HuH-7.5 (cell line): ENCODE measurements around the gene CDH23.
"Not testable (repeated sequence)": the region's sequence is repeated elsewhere in the genome, so short reads cannot be mapped to it uniquely, and the experiment has no call there.

Experiments used
- DNase-seq: peaks from one replicate; pipeline ENCODE4 v3.0.0; 2011; ENCODE audit warnings: low spot score

CDH23 gene

DNA sequence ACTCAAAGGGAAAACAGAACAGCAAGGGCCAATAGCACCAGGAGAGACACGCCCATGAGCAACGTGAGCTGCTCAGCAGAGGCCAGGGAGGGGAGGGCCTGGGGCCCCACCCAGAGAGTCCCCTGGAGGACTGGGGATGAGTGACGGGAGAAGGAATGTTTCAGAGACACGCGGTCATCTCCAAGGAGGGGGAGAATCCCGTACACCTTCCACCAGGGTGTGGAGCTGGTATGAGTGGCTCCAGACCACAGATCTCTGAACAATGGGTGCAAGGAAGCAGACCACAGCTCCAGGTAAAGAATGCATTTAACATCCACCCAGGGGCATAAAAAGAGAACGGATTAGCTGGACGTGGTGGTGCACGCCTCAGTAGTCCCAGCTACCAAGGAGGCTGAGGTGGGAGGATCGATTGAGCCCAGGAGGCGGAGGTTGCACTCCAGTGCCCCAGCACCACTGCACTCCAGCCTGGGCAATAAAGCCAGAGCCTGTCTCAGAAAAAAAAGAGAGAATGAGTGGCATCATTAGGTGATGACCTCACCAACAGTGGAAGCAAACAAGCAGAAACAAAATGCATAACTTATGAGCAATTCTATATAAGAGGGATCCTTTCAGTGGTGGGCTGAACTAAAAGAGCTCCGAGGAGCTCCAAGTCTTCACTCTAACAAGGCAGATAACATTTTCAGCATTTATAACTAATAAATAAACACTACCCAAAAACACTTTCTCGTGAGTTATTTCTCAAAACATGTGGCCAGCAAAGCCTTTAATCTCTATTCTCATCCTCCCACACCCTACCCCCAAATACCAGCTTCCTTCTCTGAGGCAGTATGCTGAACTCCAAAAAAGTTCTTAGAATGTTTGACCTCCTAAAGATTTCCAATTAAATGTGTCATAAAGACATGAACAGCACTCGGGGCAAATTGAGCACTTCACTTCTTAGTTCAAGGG, 441.8 kb downstream of the CDH23 start:
- DNase-seq, result no peak

DNA sequence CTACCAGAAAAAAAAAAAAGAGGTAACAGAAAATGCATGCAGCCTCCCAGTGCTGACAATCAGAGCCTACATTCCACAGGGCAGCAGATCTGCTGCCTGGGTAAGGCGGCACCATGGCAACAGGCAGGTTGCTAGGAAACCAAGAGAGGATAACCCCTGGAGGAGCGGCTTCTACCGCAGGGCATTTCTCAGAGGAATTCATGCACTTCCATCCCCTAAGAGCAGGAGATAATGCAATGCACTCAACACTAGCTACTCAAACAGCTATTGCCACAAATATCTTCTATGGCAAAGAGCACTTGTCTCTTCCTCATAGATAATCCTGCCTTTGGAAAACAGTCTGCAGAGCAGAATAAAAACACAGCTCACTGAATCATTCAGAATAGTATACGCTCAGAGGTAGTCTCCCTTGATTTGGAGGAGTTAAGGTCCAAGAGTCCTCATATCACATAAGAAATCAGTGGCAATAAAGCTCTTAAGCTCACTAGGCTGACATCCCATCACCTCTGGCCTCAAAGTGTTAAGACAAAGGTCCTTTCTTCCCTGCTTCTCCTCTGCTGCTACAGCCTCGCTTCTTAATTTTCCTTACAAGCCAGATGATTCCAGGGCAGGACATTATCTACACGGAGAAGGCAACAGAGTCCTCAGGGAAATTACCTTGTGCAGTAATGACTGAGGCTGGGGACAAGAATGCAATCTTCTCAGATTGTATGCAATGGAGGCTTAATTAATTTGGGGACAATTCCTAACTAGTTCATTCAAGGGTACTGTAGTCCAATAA, 443.6 kb downstream of the CDH23 start:
- DNase-seq, result peak; percentile 38

DNA sequence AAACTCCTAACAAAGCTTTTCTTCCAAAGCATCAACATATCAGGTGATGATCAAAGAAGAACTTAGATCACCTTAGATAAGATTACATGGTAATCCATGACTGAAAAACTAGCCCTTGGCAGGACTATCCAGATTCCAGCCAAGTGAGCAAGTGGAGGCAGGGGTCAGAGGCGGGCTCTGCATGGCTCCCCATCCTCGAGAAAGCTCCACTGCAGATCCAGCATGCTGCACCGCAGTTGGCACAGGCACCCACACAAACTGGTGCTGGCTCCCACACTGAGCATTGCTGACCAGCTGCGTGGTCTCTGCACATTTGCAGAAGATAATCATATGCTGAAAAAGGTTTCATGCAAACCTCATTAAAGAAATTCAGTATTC, 444.2 kb downstream of the CDH23 start:
- DNase-seq, result no peak

DNA sequence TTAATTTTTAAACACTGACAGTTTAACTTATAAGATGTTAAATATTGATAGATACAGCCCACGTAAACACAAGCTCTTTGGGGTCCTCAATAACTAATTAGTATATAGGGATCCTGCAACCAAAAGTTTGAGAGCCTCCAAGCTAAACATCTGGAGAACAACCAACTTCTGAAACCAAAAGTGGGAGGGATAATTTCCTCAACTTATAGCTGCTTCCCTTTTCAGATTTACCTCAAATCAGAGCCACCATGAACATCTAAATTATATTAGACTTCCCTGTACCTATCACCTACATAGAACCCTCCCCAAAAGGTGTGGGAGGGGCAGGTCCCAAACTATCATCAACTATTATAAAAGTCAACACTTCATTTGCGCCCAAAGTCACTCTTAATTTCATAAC, 445.7 kb downstream of the CDH23 start:
- DNase-seq, result no peak

DNA sequence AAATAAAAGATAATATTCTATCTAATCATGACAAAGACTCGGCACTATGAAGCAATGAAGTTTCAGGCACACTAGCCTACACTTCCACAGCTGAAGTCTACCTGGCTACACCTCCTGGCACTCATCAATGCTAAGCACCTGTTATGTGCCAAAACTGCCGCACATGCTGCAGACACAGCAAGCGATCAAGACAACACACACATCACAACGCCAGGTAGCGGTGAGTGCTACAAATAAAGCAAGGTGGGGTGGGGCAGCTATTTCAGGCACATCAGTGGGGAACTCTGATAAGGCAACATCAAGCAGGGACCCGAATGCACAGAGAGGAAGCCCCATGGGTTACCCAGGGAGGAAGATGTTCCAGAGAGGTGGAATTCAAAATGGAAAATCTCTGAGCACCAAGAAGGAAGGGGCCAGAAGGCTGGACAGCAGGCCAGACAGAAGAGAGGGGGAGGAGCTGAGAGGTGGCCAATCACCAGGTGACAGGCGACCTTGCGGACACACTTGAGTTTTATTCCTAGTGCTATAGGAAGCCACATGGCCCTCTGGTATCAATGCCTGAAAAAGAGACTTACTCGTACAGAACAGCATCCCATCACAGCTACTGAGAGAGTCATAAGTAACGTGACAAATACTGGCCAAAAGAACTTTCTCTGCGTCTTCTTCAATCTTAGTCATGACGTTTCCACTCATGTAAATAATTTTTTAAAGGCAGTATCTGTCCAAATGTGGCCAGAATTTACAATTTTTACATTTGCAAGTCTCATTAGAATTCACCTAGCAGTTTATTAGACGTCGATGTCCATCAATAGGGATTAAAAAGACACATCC, 446.4 kb downstream of the CDH23 start:
- no peak for DNase-seq

DNA sequence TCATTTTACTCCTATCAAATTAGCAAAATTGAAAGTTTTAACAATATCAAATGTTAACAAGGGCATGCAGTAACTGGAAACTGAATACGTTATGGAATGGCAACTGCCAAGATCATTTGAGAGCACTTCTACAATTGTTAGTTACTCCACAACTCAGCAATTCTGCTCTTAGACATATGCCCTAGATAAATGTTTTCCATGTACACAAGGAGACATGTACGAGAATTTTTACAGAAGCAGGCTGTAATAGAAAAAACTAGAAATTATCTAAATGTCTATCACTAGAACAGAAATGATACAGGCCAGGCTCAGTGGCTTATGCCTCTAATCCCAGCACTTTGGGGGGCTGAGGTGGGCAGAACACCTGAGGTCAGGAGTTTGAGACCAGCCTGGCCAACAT, 447.4 kb downstream of the CDH23 start:
- DNase-seq, result no peak

DNA sequence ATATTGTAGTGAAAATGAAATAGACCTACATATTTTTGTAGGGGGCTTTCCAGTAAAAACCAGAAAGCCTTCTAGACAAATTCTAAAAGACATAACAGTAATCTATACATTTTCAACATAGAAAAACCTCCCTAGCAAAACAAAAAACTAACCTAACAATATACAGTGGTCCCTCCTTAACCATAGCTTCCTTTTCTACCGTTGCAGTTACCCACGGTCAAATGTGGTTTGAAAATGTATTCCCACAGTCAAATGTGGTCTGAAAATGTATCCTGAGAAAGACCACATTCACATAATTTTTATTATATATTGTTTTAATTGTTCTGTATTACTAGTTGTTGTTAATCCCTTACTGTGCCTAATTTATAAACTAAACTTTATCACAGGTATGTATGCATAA, 448.0 kb downstream of the CDH23 start:
- DNase-seq, result no peak

DNA sequence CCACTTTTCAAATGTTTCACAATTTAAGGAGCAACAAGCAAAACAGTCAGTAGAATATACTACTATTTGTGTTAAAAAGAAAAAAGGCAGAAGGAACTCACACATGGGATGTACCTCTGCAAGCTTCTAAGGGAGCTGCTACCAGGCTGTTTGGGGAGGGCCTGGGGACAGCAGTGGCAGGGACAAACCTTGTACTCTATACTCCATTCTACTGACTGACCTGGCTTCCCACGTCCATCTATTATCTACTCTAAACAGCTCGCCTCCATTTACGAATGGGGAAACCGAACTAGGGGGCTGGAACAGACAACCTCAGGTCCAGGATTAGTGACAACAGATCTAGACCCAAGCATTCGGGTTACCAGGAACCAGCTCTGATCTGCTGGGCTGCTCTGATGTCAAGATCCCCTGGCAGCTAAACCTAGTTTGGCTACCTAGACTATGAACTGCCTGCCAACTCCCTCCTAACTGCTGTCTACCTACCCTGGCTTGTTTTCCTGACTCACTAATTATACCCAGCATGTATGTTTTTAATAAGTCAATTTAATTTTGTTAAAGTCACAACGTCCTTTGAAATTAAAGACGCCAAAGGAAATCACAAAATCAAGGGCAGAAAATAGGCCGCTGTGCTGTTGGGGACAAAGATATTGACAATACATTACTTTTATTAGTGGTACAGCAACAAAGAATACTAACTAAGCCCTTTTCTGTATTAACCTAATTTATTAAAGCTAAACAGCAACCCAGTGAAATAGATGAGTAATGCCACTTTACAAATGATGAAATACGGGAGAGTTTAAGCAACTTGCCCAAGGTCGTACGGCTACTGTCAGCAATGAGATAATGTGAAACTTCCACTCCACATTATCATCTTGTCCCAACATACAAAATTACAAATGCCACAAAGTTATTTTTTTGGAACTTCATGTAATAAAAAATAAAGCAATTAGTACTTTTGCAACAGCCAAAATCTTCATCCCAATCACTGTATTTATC, 449.0 kb downstream of the CDH23 start:
- no peak for DNase-seq

DNA sequence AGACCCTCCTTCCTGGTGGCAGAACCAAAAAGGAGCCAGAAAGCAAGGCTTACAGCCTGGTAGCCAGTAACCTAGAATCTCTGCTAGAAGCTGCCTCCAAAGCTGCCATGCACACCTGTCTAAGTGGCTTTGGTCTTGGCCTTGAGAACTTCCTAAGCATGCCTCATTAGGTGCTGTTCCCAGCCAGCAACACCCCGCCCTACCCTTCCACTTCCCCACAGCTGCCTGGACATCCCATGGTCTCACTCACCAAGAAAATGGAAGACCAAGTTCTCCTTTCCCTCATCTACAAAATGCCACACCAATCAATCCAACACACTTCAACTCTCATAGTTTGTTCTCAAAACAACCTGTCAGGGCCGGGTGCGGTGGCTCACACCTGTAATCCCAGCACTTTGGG, 450.1 kb downstream of the CDH23 start:
- DNase-seq, result no peak

DNA sequence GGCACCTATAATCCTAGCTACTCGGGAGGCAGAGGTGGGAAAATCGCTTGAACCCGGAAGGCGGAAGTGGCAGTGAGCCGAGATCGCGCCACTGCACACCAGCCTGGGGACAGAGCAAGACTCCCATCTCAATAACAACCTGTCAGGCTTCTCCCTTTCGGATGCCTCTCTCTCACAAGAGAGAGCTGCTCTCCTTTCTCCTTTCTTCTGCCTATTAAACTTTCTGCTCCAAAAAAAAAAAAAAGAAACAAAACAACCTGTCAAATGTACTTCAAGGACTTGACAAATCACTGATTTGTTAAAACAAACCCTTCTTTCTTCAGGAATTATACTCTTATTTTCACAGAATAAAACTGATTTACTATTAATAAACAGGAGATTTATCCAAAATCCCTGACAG, 450.7 kb downstream of the CDH23 start:
- no peak for DNase-seq

DNA sequence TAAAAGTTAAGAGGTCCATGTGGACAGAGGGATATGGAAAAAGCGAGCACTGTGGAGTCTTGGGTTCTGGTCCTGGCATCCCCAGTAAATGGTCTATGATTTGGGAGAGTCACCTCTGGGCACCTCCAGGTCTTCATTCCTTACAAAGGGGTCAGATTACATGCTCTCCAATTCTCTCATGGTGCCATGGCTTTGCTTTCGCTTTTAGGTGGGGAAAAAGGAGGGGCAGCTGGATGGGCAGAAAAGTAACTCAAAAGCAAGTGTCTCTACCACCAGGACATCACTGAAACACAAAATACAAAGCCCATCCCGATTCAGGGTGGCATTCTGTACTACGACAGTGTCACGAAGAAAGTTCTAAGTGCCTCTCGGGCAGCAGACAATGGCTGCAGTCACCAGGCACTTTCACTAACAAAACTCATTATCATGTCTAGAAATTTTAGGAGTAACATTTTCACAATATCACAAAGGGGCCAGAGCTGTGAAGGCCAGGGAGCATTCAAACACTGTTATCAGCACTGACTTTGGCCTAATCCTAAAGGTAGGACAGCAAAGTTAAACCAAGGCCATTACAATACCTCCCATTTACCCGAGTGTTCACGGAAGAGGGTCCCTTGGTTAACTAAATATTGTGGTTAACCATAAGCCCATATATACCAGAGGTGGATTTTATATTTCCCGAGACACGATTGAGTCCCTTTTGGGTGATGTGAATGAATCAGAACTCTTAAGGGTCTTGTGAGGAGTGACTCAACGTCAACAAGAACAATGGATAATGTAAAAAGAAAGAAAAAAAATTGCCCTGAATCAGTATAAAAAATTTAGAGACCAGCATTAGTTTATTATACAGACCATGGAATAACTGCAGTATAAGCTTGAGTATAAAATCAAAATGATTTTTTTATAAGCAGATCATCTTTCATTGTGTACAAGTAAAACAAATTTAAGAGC, 451.9 kb downstream of the CDH23 start:
- DNase-seq, result no peak

DNA sequence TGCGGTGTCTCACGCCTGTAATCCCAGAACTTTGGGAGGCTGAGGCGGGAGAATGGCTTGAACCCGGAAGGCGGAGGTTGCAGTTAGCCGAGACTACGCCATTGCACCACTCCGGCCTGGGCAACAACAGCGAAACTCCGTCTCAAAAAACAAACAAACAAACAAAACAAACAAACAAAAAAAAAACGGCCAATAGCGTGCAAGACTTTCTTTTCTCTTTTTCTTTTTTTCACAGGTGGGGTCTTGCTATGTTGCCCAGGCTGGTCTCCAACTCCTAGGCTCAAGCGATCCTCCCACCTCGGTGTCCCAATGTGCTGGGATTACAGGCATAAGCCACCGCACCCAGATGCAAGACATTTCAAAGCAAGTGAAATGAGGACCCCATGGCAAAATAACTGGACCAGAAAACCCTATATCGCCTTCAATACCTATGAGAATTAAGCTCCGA, 452.8 kb downstream of the CDH23 start:
- no peak for DNase-seq

DNA sequence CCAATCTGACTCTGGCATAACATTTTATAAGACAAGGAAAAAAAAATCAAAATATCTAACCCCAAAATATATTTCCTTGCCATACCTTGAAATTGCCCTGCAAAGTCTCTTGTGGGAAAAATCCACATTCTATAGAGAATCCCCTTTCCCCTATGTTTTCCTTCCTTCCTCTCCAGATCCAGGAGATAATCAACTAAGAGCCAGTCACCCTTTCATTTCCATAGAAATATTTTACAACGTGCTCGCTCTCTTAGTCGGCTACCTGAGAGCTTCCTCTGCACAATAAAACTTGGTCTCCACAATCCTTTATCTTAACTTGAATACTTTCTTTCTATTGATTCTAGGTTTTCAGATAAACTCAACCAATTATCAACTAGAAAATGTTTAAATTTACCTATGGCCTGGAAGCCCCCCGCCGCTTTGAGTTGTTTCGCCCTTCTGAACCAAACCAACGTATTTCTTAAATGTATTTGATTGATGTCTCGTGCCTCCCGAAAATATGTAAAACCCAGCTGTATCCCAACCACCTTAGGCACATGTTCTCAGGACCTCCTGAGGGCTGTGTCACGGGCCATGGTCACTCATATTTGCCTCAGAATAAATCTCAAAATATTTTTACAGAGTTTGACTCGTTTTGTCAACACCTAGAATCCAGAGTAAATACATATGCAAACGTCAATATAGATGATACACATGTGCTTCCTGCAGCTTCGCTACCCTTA, 453.5 kb downstream of the CDH23 start:
- DNase-seq, result no peak

DNA sequence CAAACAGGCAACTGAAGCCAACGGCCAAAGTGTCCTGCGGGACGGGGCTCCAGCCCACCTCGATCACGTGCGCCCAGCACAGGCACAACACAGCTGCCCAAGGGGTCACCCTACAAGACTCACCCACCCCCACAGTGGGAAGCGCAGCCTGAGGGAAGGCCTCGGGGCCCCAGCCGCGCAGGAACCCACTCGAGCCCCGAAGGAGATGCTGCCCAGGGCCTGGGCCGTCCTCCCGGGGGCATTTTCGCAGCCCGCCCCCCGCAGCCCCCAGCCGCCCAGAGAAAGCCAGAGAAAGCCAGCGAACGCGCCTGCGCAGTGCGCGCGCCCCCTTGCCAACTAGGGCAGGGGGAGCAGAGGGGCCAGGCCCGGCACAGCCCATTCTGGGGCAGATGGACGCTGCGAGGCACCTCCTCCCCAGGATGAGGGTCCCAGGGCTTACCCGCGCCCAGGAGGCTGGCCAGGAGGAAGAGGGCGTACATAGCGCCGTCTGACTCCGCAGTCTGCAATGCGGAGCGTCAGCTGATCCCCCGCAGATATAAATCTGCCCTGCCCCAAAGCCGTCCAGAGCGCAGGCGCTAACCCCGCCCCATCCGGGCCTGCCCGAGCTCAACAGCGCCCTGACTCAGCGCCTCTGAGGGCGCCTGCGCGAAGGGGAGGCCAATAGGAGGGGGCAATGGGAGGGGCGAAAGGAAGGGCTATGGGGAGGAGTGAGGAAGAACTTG, 454.2 kb downstream of the CDH23 start, which contains the start of gene PSAP:
TSS of gene PSAP (minus strand) at position 509 of the 722 bp plus-strand sequence. CDS start at position 479, 30 bp downstream.
- DNase-seq, result peak; percentile 94

DNA sequence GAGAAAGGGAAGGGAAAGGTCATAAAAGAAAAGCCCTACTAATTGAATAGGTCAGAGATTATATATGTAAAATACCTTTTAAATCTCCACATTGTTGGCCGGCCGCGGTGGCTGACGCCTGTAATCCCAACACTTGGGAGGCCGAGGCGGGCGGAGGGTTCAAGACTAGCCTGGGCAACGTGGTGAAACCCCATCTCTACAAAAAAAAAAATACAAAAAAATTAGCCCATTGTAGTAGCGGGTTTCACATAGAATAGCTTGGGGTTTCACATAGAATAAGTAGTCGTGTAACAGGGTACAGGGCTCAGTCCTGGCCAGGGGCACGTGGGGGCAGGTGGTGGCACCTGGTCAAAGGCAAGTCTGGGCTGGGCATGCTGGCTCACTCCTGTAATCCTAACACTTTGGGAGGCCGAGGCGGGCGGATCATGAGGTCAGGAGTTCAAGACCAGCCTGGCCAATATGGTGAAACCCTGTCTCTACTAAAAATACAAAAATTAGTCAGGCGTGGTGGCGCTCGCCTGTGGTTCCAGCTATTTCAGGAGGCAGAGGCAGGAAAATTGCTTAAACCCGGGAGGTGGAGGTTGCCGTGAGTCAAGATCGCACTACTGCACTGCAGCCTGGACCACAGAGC, 454.9 kb downstream of the CDH23 start:
- DNase-seq, result not testable (repeated sequence)

DNA sequence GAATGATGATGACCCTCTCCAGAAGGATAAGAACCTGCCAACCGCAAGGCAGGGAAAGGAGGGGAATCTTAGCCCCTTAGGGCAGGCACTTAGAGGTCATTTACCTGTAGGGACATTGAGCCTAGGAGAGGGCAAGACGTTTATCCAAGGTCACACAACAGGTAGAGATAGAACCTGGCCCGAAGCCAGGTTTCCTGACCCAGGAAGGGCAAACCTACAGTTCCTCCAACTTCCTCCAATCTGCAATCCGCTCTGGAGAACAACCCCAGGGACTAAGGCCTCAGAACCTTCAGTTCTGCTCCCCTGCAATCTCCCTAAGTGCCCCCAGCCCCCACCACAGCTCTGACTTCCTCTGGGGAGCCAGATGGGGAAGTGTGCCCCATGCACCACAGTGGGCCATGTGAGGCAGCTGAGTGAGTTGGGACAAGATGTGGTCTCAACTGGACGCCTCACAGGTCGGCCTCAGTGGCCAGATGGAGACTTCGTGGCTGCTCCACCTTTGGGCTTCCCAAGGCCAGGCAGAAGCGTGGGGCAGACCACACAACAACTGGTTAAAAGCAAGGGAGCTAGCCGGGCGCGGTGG, 455.7 kb downstream of the CDH23 start:
- no peak for DNase-seq

DNA sequence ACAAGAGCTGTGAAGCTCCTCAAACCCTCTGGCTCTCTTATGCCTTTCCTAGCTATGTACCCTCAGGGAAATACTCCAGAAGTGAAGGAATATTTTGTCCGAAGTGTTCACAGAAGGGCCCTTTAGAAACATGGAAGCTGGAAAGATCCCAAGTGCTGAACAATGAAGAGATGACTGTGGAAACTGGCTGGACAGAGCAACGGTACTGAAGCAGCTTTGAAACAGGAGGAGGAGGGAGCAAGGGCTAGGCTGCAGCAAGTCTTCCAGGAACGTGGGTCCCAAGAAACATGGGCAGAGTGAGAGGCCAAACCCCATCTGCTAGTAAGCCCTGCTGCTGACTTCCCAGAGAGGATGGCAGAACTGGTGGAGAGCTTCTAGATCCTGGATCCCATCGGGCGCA, 457.3 kb downstream of the CDH23 start:
- no peak for DNase-seq
